Stimulated activated CD4-positive, alpha-beta T cell treated with anti-CD3 and anti-CD28 coated beads, Interleukin-2, amount 100 ng/mL, for 4 hours (primary cell): Measurements from ENCODE around the gene AIG1.

Experiments
- DNase-seq: peaks from one replicate; pipeline ENCODE4 v3.0.0-alpha.2; 2020; ENCODE audit warnings: low read depth

The AIG1 gene

DNA sequence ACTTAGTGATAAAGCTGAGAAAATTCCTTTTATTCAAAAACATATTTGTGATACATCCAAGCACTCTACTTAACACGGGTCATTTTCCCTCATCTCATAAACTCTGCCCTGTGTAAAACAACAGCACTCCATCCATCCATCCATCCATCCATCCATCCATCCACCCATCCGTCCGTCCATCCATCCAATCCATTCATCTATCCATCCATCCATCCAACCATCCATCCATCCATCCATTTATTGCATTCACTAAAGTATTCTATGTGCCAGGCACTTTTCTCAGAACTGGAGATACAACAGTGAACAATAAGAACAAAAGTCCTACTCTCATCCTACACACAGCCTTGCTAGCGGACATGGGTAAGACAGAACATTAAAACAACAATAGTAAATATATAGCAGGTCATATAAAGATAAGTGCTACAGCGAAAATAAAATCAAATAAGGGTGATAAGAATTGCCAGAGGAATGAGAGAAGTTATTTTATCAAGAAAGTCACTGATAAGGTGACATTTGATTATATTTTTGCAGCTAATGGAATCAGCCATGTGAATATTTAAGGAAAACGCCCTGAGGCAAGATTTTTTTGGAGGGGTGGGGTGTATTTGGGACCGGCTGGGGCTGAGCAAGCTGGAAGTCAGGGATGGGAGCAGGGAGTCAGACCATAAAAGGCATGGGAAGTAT is 311.7 kb downstream of the AIG1 start:
- DNase-seq, result no peak

DNA sequence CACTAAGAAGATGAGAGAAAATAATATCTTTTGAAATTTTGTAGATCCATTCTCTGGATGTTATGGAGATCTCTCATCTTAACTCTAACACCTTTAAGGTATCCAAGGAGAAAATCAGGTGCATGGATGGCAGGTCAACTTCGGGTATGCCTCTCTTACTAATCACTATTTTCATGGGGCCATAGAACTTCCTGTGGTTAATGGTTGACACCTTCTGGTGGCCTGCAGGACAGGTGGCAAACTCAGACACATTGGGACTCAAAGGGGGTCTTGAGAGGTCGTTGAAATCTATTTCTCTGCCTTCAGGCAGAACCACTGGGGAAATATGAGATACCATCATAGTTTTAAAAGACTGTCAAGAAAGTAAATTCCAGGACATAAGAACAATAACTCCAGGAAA is 313.3 kb downstream of the AIG1 start:
- DNase-seq, result no peak

DNA sequence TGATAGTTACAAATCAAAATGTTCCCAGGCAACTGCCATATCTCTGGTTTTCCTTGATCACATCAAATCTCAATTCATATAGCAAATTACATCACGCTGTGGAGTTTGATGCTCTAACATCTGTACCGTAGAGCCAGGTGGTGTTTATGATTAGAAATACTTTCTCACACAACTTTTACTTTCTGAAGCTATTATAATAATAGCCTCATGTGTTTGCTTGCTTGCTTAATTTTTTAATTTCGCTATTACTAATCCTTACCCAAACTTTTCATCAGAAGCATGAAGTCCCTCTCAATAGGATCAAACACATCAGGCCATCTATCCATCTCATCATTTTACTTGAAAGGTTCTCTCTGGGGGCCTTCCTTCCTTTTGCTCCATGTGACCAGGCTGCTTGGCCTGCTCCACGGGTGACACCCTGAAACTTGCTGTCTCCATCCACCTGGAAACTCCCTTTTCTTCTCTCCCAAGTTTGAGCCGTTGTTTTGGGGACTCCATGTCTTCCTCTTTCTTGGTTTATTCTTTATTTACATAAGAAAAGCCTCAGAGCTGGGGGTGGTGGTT is 314.4 kb downstream of the AIG1 start:
- DNase-seq, result no peak

DNA sequence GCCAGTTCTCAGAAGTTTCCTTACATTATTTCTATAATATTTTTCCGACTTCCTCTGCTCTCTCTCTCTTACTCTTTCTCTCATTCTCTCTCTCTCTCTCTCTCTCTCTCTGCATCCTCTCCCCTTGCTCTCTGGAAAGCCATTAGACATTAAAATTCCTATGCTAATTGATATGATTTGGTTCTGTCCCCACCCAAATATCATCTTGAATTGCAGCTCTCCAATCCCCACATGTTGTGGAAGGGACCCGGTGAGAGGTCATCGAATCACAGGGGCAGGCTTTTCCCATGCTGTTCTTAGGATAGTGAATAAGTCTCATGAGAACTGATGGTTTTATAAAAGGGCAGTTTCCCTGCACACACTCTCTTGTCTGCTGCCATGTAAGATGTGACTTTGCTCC is 315.7 kb downstream of the AIG1 start:
- no peak for DNase-seq

DNA sequence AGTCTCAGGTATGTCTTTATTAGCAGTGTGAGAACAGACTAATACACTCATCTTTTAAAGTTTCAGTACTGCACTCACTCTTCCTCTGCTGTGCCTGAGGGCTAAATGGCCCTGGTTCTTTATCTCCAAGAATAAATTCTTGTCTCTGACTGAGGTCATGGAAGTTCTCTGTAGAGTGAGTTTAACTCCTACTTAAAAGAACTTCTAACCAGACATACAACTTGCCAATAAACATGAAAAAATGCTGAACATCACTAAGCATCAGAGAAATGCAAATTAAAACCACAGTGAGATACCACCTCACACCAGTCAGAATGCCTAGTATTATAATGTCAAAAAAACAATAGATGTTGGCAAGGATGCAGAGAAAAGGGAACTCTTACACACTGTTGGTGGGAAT is 316.2 kb downstream of the AIG1 start:
- DNase-seq, result no peak

DNA sequence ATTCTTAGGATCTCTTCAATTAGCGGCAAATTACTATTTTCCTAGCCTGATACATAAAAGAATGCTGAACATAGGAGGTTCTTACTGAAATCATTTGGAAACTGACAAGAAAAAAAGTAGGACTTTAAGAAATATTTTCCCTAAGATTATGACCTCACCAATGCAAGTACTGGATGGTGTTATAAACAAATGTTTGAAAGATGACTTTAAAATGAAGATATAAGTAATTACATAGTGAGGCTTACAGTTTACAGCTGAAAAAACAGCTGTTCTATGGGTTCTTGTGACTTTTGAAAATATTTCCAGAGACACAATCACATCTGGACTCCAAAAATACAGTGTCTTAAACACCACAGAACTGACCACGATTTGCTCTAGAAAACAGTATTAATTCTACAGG is 324.9 kb downstream of the AIG1 start:
- no peak for DNase-seq

DNA sequence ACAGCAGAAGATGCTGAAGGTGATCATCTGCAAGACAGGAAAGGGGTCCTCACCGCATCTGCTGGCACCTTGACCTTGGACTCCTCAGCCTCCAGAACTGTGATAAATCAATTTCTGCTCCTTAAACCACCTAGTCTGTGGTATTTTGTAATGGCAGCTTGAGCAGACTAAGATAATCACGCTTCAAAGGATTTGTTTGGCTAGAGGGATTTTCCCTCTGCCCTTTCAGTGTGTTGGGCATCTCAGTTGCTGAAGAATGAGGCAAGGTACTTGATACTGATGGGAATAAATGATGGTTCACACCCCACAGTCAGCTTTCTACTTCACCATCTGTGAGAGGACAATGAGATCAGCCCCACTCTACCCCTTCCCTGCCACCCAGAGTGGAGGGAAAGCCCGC is 329.6 kb downstream of the AIG1 start:
- DNase-seq, result no peak
